Metanephros (tissue), 2 donors: Measurements from ENCODE around the gene SLC22A1. TPM values are rescaled to one million over a fixed set of nuclear protein-coding genes. Genes with fewer than 3 reads are reported as not detected.

Experiments used
- small RNA-seq: library from RNA; depleted of rRNA; stranded (forward); fragments of <200 nt; gene quantifications from one replicate; pipeline ENCODE3, GENCODE V24; 2014; ENCODE audit warnings: low replicate concordance
- total RNA-seq: library from RNA; depleted of rRNA; stranded (reverse); fragments of >200 nt; gene quantifications from one replicate; pipeline ENCODE4 v1.2.3, GENCODE V29; 2014

Gene SLC22A1
- 1.3 TPM for total RNA-seq

DNA sequence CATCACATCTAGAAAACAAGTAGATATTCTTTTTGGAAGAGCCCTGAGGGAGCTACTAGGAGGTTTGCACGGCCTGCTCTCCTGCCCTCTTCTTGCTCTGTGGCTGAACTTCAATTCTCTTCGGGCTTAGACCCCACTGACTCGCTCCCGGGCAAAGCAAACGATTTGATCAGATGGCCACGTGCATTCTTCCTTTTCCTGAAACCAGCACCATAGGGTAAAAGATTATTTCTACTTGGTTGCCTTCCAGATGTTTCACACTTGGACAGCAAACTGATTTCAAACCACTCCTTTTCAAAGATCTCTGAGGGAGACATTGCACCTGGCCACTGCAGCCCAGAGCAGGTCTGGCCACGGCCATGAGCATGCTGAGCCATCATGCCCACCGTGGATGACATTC is at the start of gene SLC22A1:
Gene SLC22A1 (plus strand): TSS at position 258 of the 400 bp plus-strand sequence. CDS start 121 bp downstream, at position 379.

Small RNAs within 50 kb of the gene (small RNA-seq; reads per million reads assigned to genes)
- gene AL645733.1: not detected

Other genes with a start within 250 kb of the SLC22A1 start
- not detected for gene MAS1, start 230.8 kb upstream of the SLC22A1 start, total RNA-seq
- gene IGF2R, start 152.7 kb upstream of the SLC22A1 start, total RNA-seq: 127 TPM
- 8.6 TPM for gene SLC22A2, start 137.0 kb downstream of the SLC22A1 start, total RNA-seq
- gene SLC22A3, start 226.6 kb downstream of the SLC22A1 start, total RNA-seq: 7.6 TPM